DMS53 treated with DMSO at 0.1 percent for 48 hours (cell line): ENCODE results near the gene ATP1B2.
"Not testable (repeated sequence)": the region's sequence is repeated elsewhere in the genome, so short reads cannot be mapped to it uniquely, and the experiment has no call there.

Source experiments
- DNase-seq: peaks from one replicate; lab custom pipeline; 2025; ENCODE audit not compliant: unreplicated experiment; lab: John Stamatoyannopoulos, UW

ATP1B2 gene

GRCh38 chr17:7650509-7651096 is at the start of gene ATP1B2:
ATP1B2 (plus strand) TSS chr17:7650926; CDS start chr17:7651519, 593 bp downstream.
- peak; percentile 85 for DNase-seq

GRCh38 chr17:7606280-7606679 is 44.4 kb upstream of the ATP1B2 start:
- no peak for DNase-seq

- DNase-seq: no peak
Measured at GRCh38 chr17:7610641-7611040, 40.1 kb upstream of the ATP1B2 start.

GRCh38 chr17:7611635-7612293 is 39.0 kb upstream of the ATP1B2 start:
- DNase-seq: no peak

GRCh38 chr17:7612294-7612640 is 38.5 kb upstream of the ATP1B2 start:
- no peak for DNase-seq

- DNase-seq: no peak
Measured at GRCh38 chr17:7613769-7614424, 36.8 kb upstream of the ATP1B2 start.

- DNase-seq: peak; percentile 100
Measured at GRCh38 chr17:7614425-7615264, 36.1 kb upstream of the ATP1B2 start, which contains the start of gene FXR2. FXR2 (minus strand) TSS chr17:7614897; CDS start chr17:7614532, 365 bp downstream.

GRCh38 chr17:7615265-7615747 is 35.4 kb upstream of the ATP1B2 start:
- DNase-seq: no peak

GRCh38 chr17:7618608-7619007 is 32.1 kb upstream of the ATP1B2 start:
- no peak for DNase-seq

- no peak for DNase-seq
Measured at GRCh38 chr17:7620835-7621234, 29.9 kb upstream of the ATP1B2 start.

- no peak for DNase-seq
Measured at GRCh38 chr17:7623661-7624060, 27.1 kb upstream of the ATP1B2 start.

GRCh38 chr17:7625749-7626148 is 25.0 kb upstream of the ATP1B2 start:
- DNase-seq: not testable (repeated sequence)

GRCh38 chr17:7626307-7626706 is 24.4 kb upstream of the ATP1B2 start:
- no peak for DNase-seq

- peak; percentile 10 for DNase-seq
Measured at GRCh38 chr17:7626956-7627249, 23.8 kb upstream of the ATP1B2 start.

- peak; percentile 77 for DNase-seq
Measured at GRCh38 chr17:7627250-7628121, 23.2 kb upstream of the ATP1B2 start, which contains the start of gene SAT2. SAT2 (minus strand) TSS chr17:7627821; CDS start chr17:7627635, 186 bp downstream.

GRCh38 chr17:7629939-7630571 is 20.7 kb upstream of the ATP1B2 start, which contains the start of gene SHBG:
SHBG (plus strand) TSS chr17:7630135; CDS start chr17:7630173, 38 bp downstream.
- no peak for DNase-seq

GRCh38 chr17:7631398-7632380 is 19.0 kb upstream of the ATP1B2 start:
- DNase-seq: no peak

GRCh38 chr17:7632492-7632894 is 18.2 kb upstream of the ATP1B2 start:
- DNase-seq: peak; percentile 36

GRCh38 chr17:7633093-7633492 is 17.6 kb upstream of the ATP1B2 start:
- no peak for DNase-seq
